ENCODE data around the gene MCM5.
"Not testable (repeated sequence)": the region's sequence is repeated elsewhere in the genome, so short reads cannot be mapped to it uniquely, and the experiment has no call there.

MCM5 gene

DNA sequence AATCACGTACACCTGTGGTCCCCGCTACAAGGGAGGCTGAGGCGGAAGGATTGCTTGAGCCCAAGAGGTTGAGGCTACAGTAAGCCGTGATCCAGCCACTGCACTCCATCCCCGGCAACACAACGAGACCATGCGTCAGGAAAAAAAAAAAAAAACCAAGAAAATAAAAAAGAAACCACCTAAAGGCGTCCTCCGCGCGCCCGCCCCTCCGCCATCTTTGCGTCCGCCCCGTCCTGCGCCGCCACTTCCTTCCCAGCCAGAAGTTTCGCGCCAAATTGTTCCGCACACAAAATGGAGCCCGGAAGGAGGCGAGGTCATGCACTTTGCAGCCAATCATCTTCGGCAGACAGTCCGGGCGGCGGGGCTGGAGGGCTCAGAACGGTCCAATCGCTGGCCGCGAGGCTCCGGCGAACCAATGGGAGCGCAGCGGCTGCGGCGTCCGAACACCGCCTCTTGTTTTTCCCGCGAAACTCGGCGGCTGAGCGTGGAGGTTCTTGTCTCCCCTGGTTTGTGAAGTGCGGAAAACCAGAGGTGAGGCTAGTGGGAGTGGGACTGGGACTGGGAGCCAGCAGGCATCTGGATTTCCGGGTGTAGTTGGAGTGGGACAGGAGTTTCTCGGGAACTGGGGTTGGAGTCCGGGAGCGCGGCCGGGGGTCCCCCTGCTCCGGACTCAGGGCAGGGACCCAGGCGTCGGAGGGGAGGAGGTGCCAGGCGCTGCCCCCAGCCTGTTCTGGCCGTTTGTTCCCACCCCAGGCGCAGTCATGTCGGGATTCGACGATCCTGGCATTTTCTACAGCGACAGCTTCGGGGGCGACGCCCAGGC, at the start of gene MCM5:
MCM5 (plus strand) TSS at position 463 of the 823 bp plus-strand sequence; CDS start at position 762, 299 bp downstream.
- DNase-seq = peak; percentile 97

DNA sequence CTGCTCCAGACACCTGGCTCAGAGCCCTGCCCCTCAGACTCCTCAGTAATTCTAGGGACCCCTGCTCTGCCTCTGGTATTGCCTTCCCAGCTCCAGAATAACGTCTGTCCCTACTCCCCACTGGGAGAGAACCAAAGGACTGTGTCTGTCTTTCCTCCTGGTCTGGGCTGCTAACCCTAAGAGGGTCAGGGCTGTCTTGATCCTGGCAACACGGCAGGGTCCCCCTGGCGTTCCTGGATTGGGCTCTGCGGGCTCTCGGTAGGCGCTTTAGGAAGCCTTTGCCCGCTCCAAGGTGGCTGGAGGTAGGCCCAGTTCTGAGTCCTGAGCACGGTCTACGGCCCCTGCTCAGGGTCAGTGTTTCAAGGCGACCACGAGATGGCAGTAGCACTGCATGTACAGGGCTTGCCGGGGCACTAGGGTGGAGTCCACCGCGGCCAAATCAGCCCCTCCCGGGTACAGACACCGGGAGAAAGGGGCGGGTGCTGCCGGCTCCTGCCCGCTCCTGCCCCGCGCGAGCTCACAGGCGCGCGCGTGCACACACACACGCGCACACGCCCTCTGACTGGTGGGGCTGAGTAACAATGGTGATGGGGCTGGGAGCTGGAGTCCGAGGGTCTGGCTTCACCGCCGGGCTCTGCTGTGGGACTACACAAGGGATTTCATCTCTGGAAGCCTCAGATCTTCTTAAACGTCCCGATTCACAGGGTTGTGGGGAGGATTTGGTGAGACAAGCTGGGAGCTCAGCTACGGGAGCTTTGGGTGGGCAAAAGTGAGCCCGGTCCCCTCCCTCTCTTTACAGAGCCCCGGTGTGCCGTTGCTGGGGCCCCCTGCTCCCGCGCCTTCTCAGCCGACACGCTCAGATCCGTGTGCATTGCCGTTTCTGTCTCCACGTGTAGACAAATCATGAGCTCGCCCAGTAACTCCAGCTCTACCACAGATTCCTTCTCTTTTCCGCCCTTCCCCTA, 49.1 kb upstream of the MCM5 start:
- DNase-seq = peak; percentile 90

DNA sequence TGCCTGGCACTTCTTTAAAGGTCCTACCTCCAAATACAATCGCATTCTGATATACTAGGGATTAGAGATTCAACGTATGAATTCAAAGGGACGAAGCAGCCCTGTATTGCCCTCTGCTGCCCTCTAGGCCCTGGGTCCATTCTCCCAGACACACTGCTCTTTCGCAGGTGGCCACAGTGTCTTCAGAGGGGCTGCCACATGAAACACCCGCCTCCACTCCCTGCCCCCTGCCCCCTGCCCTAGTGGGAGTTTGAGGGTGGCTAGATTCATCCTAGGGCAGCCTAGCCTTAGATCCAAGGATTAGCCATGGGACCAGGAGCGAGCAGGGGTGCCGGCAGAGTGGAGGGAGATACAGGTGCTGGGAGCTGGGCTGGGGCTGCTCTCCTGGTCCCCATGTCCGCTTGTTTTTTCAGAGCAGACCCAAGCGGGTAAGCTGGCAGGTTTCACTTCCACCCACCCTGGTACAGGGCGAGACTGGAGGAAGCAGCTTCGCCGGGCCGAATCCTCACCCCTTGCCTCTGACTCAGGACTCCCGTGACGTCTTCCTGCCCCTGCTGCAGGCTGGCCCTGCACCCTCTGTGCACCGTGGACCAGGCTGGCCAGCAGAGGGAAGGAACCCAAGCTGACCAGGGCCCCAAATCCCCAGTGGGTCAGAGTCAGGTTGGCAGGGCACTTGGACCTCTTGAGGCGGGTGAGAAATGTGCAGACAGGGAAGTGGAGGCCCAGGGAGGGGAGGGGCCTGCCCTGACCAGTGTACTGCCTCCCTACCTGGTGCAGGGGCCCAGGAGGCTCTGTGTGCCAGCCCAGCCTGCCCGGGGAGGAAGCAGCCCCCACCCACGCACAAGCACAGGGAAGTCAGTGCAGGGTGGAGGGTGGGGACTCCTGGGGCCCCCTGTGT, 47.5 kb upstream of the MCM5 start:
- peak; percentile 82 for DNase-seq

DNA sequence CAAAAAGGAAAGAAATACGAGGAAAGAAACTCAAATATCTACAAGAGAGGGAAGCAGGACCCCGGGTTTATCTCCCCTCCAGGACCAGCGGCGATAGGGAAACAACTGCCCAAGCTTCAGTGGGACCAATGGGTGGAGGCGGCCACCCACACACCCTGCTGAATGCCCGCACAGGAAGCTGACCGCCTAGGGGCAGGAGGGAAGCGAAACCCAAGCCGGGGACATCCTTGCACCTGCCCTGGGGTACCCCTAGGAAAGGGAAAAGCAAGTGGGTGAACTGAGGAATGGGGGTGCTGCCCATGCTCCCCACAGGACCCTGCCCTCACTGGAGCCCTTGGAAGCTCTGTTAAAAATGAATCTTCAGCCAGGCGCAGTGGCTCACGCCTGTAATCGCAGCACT, 46.6 kb upstream of the MCM5 start:
- DNase-seq = no peak

DNA sequence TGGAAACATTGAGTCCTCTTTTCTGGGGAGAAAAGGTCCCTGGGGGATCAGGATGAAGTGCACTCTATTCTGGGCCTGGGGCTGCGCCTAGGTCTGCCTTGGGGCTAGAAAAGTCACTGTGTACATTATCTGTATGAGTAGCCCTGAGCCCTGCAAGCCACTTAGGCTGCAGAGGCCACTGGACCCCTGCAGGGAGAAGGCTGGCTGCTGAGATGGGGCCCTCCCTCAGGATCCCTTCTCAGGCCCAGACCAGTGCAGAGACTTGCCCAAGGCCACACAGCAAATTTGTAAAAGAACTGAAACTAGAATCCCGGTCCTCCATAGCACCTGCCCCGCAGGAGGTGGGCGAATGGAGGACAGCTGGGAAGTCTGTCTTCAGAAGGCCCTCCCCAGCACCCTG, 45.9 kb upstream of the MCM5 start:
- DNase-seq = no peak

DNA sequence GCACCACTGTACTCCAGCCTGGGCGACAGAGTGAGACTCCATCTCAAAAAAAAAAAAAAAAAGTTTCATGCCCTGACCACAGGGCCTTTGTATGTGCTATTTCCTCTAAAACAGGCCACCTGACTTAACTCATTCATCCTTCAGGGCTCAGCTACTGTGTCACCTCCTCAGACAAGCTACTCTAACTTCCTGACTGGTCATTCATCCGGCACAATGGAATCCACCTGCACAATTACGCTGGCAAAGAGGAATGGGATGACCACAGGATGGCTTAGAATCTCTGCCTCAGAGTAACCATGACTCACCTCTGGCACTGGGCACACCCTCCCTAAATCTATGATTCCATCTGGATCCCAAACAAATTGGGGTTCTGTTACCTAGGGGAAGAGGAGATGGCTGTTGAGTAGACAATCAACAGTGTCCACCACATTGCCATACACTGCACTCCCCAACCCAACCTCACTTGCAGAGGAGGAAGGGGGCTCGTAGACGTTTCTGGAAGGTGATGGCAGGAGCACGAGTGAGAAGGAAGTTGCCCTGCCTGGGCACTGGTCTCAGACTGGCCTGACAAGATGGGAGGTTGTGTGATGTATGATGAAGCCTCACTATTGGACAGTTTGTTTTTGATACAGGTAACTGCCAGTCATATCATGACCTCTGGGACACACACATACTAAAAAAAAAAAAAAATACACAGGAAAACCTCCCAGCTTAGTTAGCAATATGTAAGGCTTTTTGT, 41.9 kb upstream of the MCM5 start:
- no peak for DNase-seq

DNA sequence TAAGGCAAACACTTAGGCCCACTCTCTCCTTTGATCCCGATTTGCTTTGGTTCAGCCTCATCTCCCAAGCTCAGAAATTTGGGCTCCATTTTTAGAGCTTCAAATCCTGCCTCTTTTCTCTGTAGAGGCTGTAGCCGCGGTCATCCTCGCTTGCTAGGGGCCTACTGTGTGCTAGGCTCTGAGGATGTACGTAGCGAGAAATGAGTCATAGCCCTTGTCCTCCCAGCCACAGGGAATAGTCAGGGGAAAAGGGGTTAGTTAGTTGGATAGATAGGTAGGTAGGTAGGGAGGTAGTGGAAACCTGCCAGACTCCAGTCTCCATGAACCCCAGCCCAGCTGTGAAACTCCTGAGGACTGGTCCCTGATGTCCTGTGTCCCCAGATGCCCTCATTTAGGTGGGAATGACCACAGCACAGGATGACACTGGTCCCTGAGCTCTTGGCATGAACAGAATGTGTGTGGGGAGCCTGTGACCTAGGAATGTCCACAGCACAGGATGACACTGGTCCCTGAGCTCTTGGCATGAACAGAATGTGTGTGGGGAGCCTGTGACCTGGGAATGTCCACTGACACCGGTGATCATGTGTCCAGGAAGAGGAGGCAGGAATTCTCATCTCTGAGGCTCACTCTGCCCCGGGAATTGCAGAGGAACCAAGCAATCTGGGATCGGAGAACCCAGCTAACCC, 40.4 kb upstream of the MCM5 start:
- no peak for DNase-seq

DNA sequence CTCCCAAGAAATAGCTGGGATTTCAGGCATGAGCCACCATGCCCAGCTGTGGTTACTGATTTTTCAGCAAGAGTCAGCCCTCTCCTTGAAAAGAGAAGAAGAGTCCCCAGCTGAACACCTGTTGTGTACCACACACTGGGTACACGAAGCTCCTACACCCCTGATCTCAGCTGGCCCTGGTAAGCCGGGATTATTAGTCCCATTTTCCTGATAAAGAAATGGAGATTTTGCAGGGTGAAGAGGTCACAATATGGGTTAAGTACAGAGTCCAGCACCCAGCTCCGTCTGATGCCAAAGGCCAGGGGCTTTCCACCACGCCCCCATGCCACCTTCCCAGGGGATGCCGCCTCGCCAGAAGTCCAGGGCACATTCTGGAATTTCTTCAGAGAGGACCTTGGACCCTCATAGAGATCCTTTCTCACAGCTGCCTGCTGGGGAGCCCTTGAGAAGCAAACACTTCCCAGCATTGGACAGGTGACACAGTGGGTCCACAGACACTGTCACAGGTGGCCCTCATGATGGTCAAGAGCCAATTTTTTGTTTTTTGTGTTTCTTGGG, 38.9 kb upstream of the MCM5 start:
- DNase-seq = no peak

DNA sequence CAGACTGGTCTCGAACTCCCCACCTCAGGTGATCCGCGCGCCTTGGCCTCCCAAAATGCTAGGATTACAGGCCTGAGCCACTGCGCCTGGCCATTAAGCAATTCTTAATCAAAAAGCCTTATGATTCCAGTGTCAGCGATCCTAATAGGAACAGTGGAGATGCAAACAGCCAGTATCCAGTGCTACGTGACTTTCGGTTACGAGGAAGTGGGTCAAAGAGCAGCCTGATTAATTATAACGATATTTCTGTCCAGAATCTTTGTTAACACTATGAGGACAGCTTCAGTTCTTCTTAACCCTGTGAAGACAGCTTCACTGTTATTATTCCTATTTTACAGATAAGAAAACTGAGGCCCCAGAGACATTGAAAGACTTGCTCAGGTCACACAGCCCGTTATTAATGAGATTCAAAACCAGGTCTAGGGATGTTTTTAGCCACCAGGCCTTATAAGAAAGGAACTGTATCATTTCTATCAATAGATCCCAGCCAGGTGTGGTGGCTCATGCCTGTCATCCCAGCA, 36.3 kb upstream of the MCM5 start:
- no peak for DNase-seq

DNA sequence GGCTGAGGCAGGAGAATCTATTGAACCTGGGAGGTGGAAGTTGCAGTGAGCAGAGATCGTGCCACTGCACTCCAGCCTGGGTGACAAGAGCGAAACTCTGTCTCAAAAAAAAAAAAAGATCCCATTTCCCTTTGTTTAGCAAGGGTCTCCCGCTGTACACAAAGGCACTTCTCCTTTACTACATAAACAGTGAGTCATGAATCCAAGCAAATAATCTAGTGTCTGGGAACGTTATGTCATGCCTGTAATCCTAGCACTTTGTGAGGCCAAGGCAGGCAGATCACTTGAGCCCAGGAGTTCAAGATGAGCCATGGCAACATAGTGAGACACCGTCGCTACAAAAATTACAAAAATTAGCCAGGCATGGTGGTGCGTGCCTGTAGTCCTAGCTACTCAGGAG, 35.7 kb upstream of the MCM5 start:
- not testable (repeated sequence) for DNase-seq

DNA sequence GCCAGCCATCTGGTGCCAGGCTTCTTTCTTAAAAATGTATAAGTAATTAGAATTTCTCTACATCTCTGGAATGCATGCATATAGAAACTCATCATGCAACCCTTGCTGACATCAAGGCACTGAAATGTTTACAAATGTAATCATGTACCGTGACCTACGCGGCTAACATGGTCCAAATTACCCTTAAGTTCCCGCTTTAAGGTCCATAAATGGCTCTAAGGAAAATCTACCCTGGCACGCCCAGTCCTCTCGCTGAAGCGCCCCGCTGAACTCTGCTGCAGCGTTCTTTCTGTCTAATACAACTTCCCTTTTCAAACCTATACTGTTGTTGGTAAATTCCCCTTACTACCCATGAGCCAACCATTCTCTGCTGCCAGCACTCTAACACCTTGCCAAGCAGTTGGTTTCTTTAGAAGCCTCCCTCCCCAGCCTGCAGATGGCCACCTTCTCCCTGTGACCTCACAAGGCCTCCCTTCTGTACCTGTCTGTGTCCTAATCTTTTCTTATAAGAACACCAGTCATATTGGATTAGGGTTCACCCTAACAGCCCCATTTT, 32.5 kb upstream of the MCM5 start:
- DNase-seq = no peak

DNA sequence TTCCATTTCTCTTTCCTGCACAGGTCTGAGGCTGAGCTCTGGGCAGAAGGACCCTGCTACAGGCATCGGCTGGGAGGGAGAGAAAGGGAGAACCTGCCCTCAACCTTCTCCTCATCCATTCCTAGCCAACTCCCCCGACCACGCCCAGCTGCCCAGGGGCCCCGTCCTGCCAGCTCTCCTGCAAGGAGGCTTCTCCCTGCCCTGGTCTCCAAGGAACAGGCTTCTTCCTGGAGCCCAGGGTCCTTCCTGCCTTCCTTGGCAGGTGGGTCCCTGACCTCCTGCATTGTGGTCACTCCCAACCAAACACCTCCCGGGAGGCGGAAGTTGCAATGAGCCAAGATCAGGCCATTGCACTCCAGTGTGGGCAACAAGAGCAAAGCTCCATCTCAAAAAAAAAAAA, 31.6 kb upstream of the MCM5 start:
- DNase-seq = no peak

DNA sequence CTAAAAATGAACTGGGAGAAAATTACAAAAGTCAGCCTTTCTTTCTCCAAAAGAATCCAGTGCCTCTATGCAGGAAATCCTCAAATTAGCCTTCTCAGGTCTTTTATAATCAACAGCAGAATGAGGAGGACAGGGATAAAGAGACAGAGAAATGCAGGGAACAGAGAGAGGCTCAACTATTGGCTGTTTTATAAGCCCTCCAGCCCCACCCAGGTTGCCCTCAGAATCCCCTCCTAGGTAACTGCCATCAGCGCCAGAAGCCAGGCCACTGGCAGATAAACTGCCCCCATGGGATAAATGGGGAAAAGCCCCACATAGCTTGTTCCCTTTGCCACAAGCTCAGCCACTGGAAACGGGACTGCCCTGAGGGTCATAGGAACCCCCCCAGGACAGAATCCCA, 29.9 kb upstream of the MCM5 start:
- no peak for DNase-seq

DNA sequence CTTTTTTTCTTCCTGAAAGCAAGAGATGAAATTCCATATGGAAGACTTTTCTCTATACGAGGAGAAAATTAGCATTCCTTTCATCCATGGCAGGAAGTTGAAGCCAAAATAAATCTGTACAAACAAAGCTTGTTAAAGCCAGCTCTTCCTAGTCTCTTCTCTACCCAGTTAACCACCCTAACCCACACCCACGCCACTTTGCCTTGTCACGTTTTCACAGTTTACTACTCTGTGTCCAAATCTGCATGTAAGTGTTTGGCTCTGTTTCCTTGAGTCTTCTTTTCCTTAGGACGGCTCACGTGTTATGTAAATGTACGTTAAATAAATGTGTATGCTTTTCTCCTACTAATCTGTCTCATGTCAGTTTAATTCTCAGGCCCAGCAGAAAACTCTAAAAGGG, 26.2 kb upstream of the MCM5 start:
- DNase-seq = no peak

DNA sequence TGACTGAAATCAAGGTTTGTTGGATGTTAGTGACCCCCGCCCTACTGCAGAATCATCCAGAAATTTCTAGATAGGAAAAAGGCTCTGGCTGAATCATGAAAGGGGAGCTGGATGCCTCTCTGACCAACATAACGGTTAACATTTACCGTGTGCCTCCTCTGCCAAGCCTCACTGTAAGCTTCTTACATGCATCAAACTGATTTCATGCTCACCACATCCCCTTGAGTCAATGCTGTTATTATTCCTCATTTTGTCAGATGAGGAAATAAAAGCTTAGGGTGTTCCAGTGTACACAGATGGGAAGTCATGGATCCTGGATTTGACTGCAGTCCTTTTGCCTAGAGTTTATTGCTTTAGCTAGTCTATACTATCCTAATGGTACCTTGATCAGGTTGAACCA, 24.9 kb upstream of the MCM5 start:
- DNase-seq = no peak

DNA sequence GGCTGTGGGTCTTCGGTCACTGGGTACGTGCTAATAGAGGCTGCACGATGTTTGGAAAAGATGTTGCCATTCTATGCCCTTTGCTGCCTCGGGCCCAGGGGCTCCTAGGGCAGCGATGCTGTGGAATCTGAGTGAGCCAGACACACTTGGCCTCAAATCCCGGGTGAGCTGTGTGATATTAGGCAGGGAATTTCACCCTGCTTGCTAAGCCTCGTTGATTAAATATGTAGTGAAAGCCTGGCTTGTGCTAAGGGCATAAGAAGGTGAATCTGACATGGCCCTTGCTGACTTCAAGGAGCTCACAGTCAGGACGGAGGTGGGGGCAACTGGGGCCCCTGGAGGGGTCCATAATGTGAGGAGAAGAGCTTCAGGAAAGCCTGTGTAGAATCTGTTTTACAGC, 24.4 kb upstream of the MCM5 start:
- DNase-seq = no peak

DNA sequence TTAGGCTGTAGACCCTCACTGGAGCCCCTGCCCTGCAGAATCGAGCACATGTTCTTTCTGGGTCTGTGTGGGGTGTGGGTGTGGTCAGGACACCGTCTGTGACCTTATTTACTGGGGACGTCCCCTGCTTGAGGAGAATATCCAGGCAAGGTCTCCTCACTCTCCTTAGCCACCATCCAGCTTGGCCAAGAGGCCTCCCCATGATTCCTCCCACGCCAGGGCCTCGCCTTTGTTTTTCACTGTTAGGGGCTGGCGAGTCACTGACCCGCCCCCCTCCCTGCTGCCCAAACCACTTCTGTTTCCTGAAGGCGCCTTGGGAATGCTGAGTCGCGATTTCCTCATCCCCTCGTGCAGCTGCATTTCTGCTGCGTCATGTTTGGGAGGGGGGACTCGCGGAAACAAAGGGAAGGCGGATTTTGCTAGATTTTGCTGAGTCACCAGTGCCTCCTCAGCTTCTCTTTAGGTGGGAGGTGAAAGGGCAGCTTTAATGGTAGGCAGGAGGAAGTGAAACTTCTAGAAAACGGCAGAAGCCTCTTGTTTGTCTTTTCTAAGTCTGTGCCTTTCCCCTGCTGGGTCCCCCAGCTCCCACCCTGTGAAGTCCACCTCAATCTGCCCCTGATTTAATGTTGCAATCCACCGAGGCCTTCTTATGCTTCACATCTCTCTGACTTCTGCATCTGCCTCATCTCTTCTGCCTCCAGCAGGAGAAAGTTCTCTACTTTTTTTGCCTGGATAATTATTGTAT, 23.0 kb upstream of the MCM5 start:
- peak; percentile 41 for DNase-seq

DNA sequence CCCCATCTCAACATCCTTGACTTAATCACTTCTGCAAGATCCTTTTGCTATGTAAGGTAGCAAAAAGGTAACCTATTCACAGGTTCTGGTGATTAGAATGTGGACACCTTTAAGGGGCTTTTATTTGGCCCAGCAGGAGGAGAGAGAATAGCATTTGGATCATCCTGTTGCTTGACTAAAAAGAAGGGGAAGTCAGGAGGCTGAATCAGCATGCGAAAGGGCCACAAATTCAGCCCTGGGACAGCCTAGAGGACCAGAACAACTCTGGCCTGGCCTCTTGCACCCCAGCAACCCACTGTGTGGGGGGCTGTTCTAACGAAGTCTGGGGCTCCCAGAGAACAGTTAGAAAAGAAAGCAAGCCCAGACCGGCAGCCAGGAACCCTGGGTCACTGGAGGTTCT, 22.2 kb upstream of the MCM5 start:
- DNase-seq = no peak

DNA sequence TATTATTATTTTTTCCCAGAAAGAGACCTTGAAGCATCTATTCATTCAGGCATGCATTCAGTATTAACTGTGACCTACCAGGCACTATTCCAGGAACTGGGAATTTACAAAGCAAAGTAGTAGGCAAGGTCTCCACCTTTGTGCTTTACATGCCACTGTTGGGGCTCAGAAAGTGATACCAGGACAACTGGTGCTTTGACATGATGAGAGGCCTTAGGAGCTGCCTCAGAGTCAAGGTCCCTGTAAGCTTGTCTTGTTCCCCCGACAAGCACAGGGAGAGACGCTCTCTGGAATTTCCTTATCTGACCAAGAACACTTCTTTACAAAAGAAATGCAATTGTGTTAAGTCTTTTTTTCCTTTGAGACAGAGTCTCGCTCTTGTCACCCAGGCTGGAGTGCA, 21.3 kb upstream of the MCM5 start:
- no peak for DNase-seq

All from stimulated activated CD8-positive, alpha-beta memory T cell treated with anti-CD3 and anti-CD28 coated beads, Interleukin-4, amount 100 ng/mL, for 48 hours (primary cell).